ENCODE data around the gene STARD9.
A peak's percentile ranks its signal among the peaks of the same experiment; 100 is the strongest.
"Not testable (repeated sequence)": the region's sequence is repeated elsewhere in the genome, so short reads cannot be mapped to it uniquely, and the experiment has no call there.

The STARD9 gene

GRCh38 chr15:42575188-42576039, at the start of gene STARD9:
STARD9 (plus strand) TSS chr15:42575606; CDS start chr15:42575716, 110 bp downstream.
- peak; percentile 84 to 93 (median 86) for DNase-seq

- DNase-seq: no peak
Measured at GRCh38 chr15:42528970-42529369, 46.4 kb upstream of the STARD9 start.

GRCh38 chr15:42533246-42533645, 42.2 kb upstream of the STARD9 start:
- no peak for DNase-seq

- DNase-seq: no peak
Measured at GRCh38 chr15:42544853-42545629, 30.4 kb upstream of the STARD9 start.

- DNase-seq: no peak
Measured at GRCh38 chr15:42547918-42548248, 27.5 kb upstream of the STARD9 start.

- DNase-seq: peak; percentile 70 to 78 (median 70)
Measured at GRCh38 chr15:42548249-42549031, 27.0 kb upstream of the STARD9 start, which contains the start of the genes HAUS2 and LRRC57. HAUS2 (plus strand) TSS chr15:42548838; CDS start chr15:42548873, 35 bp downstream. LRRC57 (minus strand) TSS chr15:42548793; CDS start chr15:42548434, 359 bp downstream.

GRCh38 chr15:42549032-42549491, 26.3 kb upstream of the STARD9 start:
- DNase-seq: no peak

GRCh38 chr15:42549741-42550392, 25.5 kb upstream of the STARD9 start:
- DNase-seq: no peak

- DNase-seq: no peak
Measured at GRCh38 chr15:42553554-42553953, 21.9 kb upstream of the STARD9 start.

GRCh38 chr15:42556550-42557207, 18.7 kb upstream of the STARD9 start:
- not testable (repeated sequence) for DNase-seq

GRCh38 chr15:42558739-42559138, 16.7 kb upstream of the STARD9 start:
- DNase-seq: no peak

GRCh38 chr15:42576040-42576594, 711 bp downstream of the STARD9 start:
- no peak for DNase-seq

GRCh38 chr15:42576776-42577175, 1.4 kb downstream of the STARD9 start:
- no peak for DNase-seq

- DNase-seq: no peak
Measured at GRCh38 chr15:42577514-42578031, 2.2 kb downstream of the STARD9 start.

- no peak for DNase-seq
Measured at GRCh38 chr15:42578984-42579537, 3.7 kb downstream of the STARD9 start.

GRCh38 chr15:42581272-42581730, 5.9 kb downstream of the STARD9 start:
- DNase-seq: peak; percentile 13 to 73 (median 52)

GRCh38 chr15:42582569-42583375, 7.4 kb downstream of the STARD9 start:
- no peak for DNase-seq

- DNase-seq: no peak
Measured at GRCh38 chr15:42584031-42584765, 8.8 kb downstream of the STARD9 start.

GRCh38 chr15:42590619-42591237, 15.3 kb downstream of the STARD9 start:
- no peak for DNase-seq
